ENCODE data around the gene OCIAD2. TPM values are rescaled to one million over a fixed set of nuclear protein-coding genes. Genes with fewer than 3 reads are reported as not detected.

The OCIAD2 gene
- total and polyA plus RNA-seq, 2 of the 4 experiments (the other 2 are of a cell fraction), result 16.5 to 21.4 TPM

DNA sequence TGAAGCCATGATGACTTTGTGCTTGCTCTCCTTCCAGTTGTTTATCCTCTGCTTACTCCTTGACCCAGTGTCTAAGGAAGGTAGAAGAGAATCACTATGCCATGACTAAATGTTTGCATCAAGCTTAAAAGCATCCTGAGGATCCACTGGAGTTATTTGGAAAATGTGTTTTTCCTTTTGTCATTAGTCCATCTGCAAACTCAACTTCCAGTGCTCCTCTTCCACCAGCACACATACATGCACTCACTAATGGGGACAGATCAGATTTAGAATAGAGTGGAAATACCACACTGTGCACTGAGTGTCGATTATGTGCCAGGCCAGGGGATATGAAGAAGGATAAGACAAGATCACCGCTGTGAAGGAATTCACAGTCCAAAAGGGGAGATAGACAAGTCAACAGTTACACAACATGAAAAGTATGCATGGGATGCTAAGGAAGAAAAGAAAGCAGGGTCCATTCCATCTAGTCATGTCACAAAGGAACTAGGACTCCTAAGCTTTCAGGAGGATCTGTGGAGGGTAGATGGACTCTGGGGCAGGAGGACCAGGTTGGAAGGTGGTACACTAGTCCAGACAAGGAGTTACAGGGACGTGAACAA lies 1.9 kb downstream of the OCIAD2 start:
- H3K9ac ChIP-seq (ENCODE audit: low read depth, low read length), result no peak overlapping the region
- H3K79me1 ChIP-seq (ENCODE audit: low read depth in 1 of 2, low read length in 2 of 2), result peaks cover 0 to 7% of the 10 kb centered on the region in 2 experiments; a peak in 2 of 4 replicates
- H2BK120ac ChIP-seq (ENCODE audit: low read depth, low read length), result no peak overlapping the region
- H4K91ac ChIP-seq (ENCODE audit: insufficient read depth, low read depth, low read length), result no peak overlapping the region
- WGBS, 2 experiments (ENCODE audit: extremely low coverage in 2 of 2, insufficient read length in 1 of 2), result 86% methylated on average over 1 of the region's 3 CpGs; no CpG with 5 or more reads in 1 of the 2 experiments
- ATAC-seq (ENCODE audit: low read depth), result no peak
- no peak overlapping the region for H3K4me2 ChIP-seq (ENCODE audit: low read depth, low read length)
- H3K14ac ChIP-seq (replicated peaks; ENCODE audit: low read depth, low read length), result no peak overlapping the region
- no peaks in the 10 kb centered on the region for H3K36me3 ChIP-seq (ENCODE audit: control insufficient read depth, insufficient read depth, low read length)
- H2AK9ac ChIP-seq (replicated peaks; ENCODE audit: low read depth, low read length, poor library complexity), result no peak overlapping the region
- no peak overlapping the region for H2AK5ac ChIP-seq (ENCODE audit: low read depth, low read length)
- intact Hi-C loops (cut with micrococcal nuclease), result loop anchor here (5.0 kb wide), 1 partner anchor 58 kb away; no protein-coding TSS in a partner anchor
- H4K8ac ChIP-seq (ENCODE audit: low read depth in 2 of 2, low read length in 2 of 2), result no peak overlapping the region
- 0 out of 2 replicates have a peak overlapping the region, but pooled peaks have one; percentile 6 for H3K4ac ChIP-seq (ENCODE audit: low read depth, low read length)
- no peak overlapping the region for H4K5ac ChIP-seq (ENCODE audit: low read depth, low read length)
- dilution Hi-C loops (cut with HindIII; ENCODE audit: low sequenced_read_pairs, unreplicated experiment), result no loop called here
- no peaks in the 10 kb centered on the region for H4K20me1 ChIP-seq (ENCODE audit: insufficient read depth, low read length)
- no peak for TF ChIP-seq ELK1 (IDR thresholded peaks at IDR 0.05; ENCODE audit: borderline replicate concordance, low read depth, low read length)
- no peak for TF ChIP-seq MAFK (IDR thresholded peaks at IDR 0.05; ENCODE audit: low read depth, low read length)
- TF ChIP-seq RFX5 (IDR thresholded peaks at IDR 0.05; ENCODE audit: low read depth, low read length), result no peak
- TF ChIP-seq, protein P1, sequence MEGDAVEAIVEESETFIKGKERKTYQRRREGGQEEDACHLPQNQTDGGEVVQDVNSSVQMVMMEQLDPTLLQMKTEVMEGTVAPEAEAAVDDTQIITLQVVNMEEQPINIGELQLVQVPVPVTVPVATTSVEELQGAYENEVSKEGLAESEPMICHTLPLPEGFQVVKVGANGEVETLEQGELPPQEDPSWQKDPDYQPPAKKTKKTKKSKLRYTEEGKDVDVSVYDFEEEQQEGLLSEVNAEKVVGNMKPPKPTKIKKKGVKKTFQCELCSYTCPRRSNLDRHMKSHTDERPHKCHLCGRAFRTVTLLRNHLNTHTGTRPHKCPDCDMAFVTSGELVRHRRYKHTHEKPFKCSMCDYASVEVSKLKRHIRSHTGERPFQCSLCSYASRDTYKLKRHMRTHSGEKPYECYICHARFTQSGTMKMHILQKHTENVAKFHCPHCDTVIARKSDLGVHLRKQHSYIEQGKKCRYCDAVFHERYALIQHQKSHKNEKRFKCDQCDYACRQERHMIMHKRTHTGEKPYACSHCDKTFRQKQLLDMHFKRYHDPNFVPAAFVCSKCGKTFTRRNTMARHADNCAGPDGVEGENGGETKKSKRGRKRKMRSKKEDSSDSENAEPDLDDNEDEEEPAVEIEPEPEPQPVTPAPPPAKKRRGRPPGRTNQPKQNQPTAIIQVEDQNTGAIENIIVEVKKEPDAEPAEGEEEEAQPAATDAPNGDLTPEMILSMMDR (conservative IDR thresholded peaks at IDR 0.05; ENCODE audit: low read depth, low read length), result no peak
- TF ChIP-seq USF2 (IDR thresholded peaks at IDR 0.05; ENCODE audit: low read depth, low read length), result no peak
- no peak for TF ChIP-seq BHLHE40 (IDR thresholded peaks at IDR 0.05; ENCODE audit: low read depth, low read length)
- TF ChIP-seq CEBPB (IDR thresholded peaks at IDR 0.05; ENCODE audit: low read depth, low read length), result no peak
- no peak for TF ChIP-seq NFE2L2 (IDR thresholded peaks at IDR 0.05; ENCODE audit: low read depth, low read length)
- no peak for TF ChIP-seq RAD21 (IDR thresholded peaks at IDR 0.05; ENCODE audit: low read length)
- TF ChIP-seq CHD1 (IDR thresholded peaks at IDR 0.05; ENCODE audit: low read depth, low read length), result no peak
- no peak for TF ChIP-seq SMC3 (IDR thresholded peaks at IDR 0.05; ENCODE audit: low read depth, low read length)
- TF ChIP-seq MXI1 (IDR thresholded peaks at IDR 0.05; ENCODE audit: borderline replicate concordance, low read depth, low read length), result no peak
- TF ChIP-seq RCOR1 (IDR thresholded peaks at IDR 0.05; ENCODE audit: insufficient replicate concordance, low read length), result no peak
- no peak for TF ChIP-seq FOS (IDR thresholded peaks at IDR 0.05; ENCODE audit: low read depth, low read length)
- no peak for TF ChIP-seq MAZ (IDR thresholded peaks at IDR 0.05; ENCODE audit: borderline replicate concordance, low read depth, low read length)
- H3K4me3 ChIP-seq (ENCODE audit: insufficient read depth, low read depth, low read length), result no peak overlapping the region
- no peak overlapping the region for H2AFZ ChIP-seq (replicated peaks; ENCODE audit: low read length, poor library complexity)
- in situ Hi-C loops (cut with MboI; ENCODE audit: low sequenced_read_pairs), result no loop called here
- H3K4me1 ChIP-seq (ENCODE audit: control insufficient read depth, insufficient read depth, low read length), result peaks cover 1% of the 10 kb centered on the region; the same call in 1 of the 2 replicates
- H2BK20ac ChIP-seq (ENCODE audit: low read depth, low read length), result no peak overlapping the region
- DNase-seq, result peak; percentile 29
- ChIA-PET POLR2A (ENCODE audit: unreplicated experiment) (no interaction called here), CTCF (interaction anchor here (0.6 kb wide), 1 partner anchor 368 kb away, joined by 3 read pairs; no protein-coding TSS in a partner anchor)
- BruUV-seq (replicated peaks), result no TSS peak
- H3K56ac ChIP-seq (ENCODE audit: extremely low read depth, insufficient read depth, low read length), result no peak overlapping the region
- no peak overlapping the region for H2BK15ac ChIP-seq (ENCODE audit: low read depth, low read length)
- no peak overlapping the region for H3K23ac ChIP-seq (ENCODE audit: low read depth, low read length)
- no peak overlapping the region for H3K27ac ChIP-seq (ENCODE audit: insufficient read depth, low read length)
- no peaks in the 10 kb centered on the region for H3K9me3 ChIP-seq (ENCODE audit: control insufficient read depth, insufficient read depth, low read length)
- peak overlapping the region; percentile 24 for H2BK5ac ChIP-seq (ENCODE audit: low read depth, low read length, poor library complexity, severe bottlenecking)
- no peaks in the 10 kb centered on the region for H3K27me3 ChIP-seq (ENCODE audit: control insufficient read depth, insufficient read depth, low read length)
- peaks cover 10% of the 10 kb centered on the region for H3K9me1 ChIP-seq (ENCODE audit: insufficient read depth, low read length)
- no peak overlapping the region for H3K18ac ChIP-seq (ENCODE audit: low read depth, low read length)
